B cell (primary cell): ENCODE data around the gene MBD6.

Experiments used
- EZH2 ChIP-seq: IDR thresholded peaks from 2 replicates; pipeline ENCODE4 v1.6.1; 2012; ENCODE audit warnings: borderline replicate concordance, low read depth, mild to moderate bottlenecking, moderate library complexity, low read length; ENCODE audit not compliant: insufficient read depth, poor library complexity, severe bottlenecking
- TF ChIP-seq, protein P1 (sequence below): fragments of 200-600 bp; IDR thresholded peaks from one replicate; pipeline ENCODE4 v1.8.0; 2022; ENCODE audit warnings: antibody characterized with exemption, mild to moderate bottlenecking

DNA sequence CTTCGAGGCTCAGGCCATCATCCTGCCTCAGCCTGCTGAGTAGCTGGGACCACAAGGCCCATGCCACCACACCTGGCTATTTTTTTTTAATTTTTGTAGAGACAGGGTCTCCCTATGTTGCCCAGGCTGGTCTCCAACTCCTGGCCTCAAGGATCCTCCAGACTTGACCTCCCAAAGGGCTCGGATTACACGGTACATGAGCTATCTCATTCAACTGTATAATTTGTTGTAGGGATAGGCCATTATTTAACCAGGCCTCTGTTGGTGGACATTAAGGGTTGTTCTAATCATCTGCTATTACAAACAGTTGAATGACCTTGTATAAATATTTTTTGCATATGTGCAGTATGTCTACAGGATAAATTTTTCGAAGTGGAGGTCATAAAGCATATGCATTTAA is 36.2 kb downstream of the MBD6 start:
- TF ChIP-seq, protein P1, sequence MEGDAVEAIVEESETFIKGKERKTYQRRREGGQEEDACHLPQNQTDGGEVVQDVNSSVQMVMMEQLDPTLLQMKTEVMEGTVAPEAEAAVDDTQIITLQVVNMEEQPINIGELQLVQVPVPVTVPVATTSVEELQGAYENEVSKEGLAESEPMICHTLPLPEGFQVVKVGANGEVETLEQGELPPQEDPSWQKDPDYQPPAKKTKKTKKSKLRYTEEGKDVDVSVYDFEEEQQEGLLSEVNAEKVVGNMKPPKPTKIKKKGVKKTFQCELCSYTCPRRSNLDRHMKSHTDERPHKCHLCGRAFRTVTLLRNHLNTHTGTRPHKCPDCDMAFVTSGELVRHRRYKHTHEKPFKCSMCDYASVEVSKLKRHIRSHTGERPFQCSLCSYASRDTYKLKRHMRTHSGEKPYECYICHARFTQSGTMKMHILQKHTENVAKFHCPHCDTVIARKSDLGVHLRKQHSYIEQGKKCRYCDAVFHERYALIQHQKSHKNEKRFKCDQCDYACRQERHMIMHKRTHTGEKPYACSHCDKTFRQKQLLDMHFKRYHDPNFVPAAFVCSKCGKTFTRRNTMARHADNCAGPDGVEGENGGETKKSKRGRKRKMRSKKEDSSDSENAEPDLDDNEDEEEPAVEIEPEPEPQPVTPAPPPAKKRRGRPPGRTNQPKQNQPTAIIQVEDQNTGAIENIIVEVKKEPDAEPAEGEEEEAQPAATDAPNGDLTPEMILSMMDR, result no peak
- no peak for TF ChIP-seq EZH2
